IPS-11a (cell line): ENCODE data around the gene P2RY8.
"Not testable (repeated sequence)": the region's sequence is repeated elsewhere in the genome, so short reads cannot be mapped to it uniquely, and the experiment has no call there.

Experiments
- H3K4me3 ChIP-seq: one replicate; pipeline ENCODE4 v1.5.1; 2013; ENCODE audit warnings: low read depth, low read length, control low read depth

Gene P2RY8

DNA sequence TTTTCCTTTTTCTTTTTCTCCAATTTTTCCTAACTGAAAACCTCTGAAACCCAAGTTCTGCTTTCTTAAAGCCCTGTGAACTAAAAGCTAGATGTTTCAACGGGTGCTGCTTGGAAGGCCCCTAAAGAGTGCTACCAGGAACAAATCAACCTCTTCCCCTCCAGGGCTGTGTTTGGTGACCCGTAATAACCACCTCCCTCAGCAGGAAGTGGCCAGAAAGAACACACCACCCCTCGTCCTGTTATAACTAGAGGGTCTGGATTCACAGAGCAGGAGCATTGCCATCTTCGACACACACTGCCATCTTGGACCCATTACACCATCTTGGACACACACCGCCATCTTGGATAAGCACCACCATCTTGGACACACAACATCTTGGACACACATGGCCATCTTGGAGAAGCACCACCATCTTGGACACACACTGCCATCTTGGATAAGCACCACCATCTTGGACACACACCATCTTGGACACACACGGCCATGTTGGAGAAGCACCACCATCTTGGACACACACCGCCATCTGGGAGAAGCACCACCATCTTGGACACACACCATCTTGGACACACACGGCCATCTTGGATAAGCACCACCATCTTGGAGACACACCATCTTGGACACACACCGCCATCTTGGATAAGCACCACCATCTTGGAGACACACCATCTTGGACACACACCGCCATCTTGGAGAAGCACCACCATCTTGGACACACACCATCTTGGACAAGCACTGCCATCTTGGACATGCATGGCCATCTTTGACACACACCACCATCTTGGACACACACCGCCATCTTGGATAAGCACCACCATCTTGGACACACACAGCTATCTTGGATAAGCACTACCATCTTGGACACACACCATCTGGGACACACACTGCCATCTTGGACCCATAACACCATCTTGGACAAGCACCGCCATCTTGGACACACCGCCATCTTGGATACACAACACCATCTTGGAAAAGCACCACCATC, 89.7 kb downstream of the P2RY8 start:
- not testable (repeated sequence) for H3K4me3 ChIP-seq

DNA sequence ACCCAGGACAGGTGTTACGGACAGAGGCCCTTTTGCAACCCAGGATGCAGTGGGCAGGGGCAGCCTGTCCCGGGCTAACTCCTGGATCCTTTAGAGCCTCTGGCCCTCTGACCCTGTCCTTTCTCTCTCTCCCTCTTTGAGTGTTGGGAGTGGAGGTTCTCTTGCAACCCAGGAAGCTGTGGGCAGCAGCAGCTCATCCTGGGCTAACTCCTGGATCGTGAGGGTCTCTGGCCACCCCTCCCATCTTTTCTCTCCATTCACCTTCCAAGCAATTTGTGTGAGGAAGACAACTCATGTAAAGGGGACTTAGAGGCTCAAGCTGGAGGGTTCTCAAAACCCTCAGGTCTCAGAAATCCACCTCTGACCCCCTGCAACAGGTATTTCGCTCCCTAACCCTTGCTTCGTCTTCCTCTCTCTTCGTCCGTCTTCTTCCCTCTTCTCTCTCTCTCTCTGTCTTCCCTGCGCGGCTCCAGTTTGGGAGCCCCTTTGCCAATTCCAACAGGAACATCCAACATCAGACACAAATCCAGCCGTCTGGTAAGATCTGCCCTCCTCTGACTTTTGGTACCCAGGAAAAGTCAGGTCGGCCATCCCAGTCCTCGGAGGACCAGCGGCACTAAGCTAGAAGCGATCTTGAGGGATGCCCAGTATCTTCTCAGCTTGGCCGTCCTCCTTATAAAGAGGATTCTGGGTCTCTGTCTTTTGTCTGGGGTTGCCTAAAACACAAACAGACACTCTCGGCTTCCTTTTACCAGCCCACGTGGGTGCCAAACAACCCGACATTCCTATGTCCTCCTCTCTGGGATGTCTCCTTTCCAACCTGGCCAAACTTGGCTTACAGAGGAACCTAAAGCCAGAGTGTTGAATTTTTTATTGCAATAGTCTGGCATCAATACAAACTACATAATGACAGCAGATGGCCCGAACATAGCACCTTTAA, 92.2 kb downstream of the P2RY8 start:
- no peak overlapping the region for H3K4me3 ChIP-seq

DNA sequence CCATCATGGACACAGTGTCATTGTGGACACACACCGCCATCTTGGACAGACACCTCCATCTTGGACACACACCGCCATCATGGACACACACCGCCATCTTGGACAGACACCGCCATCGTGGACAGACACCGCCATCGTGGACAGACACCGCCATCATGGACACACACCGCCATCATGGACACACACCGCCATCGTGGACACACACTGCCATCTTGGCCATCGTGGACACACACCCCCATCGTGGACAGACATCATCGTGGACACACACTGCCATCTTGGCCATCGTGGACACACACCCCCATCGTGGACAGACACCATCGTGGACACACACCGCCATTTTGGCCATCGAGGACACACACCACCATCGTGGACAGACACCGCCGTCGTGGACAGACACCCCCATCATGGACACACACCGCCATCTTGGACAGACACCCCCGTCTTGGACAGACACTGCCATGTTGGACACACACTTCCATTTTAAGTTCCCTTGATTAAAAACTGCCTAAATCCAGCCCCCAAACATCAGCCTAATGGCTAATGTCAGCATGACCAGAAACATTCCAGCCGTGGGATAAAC, 93.4 kb downstream of the P2RY8 start:
- no peak overlapping the region for H3K4me3 ChIP-seq

DNA sequence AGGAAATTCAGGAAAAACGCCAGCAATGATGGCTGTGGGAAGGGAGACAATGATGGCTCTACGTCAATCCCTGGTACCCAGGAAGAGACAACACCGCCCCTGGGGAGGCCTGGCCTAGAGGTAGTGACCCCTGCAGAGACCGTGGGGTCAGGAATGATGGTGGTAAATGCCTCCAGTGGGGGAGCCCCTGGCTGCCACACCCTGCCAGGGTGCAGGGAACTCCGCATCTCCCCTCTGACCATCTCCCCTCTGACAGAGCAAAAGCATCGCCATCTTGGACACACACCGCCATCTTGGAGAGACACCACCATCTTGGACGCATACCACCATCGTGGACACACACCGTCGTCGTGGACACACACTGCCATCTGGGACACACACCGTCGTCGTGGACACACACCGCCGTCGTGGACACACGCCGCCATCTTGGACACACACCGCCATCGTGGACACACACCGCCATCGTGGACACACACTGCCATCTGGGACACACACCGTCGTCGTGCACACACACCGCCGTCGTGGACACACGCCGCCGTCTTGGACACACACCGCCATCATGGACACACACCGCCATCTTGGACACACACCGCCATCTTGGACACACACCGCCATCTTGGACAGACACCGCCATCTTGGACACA, 94.1 kb downstream of the P2RY8 start:
- H3K4me3 ChIP-seq = no peak overlapping the region

DNA sequence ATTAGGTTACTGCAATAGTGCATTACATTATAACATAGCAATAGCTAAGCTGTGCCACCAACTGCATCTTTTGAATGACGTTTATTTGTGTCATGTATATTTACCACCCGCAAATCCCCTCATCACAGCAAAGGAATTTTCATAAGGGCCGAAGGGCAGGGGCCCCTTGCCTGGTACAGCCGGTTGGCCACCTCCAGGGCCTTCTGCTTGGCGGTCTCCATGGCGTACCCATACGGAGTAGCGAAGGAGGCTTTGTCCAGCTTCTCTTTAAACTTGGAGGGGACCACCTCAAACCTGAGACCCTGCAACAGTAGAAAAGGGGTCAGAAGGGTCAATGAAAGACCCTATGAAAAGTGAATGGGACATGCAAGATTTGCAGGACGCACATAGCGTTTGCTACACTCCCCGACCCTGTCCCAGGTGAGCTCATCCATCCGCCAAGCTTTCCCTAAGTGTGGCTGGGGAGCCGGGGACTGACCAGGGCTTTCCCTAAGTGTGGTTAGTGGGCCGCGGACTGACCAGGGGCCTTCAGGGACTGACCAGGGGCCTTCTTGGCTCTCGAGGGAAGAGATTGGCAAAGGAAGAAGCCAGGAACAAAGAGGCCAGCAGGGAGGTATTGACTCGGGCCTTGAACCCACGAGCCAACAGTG, 94.8 kb downstream of the P2RY8 start:
- H3K4me3 ChIP-seq = no peak overlapping the region

DNA sequence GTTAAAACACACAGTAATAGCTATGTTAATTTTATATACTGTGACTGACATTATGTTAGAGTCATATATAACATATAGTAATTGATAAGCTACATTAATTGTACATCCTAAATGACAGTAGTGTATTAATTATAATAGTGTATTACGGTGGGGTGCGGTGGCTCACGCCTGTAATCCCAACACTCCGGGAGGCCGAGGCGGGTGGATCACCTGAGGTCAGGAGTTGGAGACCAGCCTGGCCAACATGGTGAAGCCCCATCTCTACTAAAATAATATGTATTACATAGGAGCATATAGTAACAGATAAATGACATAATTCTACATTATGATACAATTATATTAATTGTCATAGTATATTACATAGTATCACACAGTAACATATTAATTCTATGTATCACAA, 96.5 kb downstream of the P2RY8 start:
- H3K4me3 ChIP-seq = no peak overlapping the region

DNA sequence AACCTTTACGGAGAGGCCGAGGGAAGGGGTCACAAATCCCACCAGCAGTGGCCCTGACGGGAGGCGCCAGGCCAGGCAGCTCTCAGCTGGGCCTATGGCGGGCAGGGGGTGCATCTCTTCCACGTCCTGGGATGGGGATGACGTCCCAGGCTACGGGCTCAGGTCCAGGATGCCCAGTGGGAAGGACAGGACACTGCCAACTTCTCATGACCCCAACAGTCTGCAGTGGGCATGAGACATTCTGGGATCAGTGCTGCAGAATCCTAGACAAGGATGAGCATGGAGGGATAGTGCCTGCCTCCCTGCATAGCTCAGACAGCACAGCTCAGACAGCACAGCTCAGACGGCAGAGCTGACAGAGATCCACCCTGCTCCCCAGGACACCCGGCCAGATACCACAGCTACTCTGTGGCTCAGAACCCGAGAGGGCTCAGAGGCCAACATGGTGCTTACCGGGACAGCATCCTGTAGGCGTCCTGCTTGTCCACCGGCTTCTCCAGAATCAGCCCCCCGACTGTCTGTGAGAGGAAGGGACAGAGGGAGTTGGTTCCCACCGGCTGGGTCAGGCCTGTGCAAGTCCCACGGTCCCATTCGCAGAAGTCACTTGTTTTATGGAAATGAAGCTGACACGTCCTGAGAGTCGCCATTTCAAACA, 101.6 kb downstream of the P2RY8 start:
- H3K4me3 ChIP-seq = no peak overlapping the region

DNA sequence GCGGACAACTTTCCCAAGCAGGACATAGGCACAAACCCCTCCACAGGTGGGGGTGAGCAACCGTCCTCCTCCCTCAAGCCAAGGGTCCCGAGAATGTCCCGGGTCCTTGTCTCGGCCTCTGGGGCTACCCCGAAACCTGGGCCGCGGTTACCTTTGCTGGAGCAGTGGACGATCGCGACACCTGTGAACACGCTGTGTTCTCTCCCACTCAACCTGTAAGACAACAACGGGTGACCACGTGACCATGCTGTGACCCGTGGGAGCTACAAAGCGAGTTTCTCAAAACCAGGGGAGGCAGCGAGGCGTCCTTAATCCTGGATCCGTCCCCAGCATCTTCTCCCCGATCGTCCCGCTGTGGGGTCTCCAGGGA, 102.1 kb downstream of the P2RY8 start:
- no peak overlapping the region for H3K4me3 ChIP-seq

DNA sequence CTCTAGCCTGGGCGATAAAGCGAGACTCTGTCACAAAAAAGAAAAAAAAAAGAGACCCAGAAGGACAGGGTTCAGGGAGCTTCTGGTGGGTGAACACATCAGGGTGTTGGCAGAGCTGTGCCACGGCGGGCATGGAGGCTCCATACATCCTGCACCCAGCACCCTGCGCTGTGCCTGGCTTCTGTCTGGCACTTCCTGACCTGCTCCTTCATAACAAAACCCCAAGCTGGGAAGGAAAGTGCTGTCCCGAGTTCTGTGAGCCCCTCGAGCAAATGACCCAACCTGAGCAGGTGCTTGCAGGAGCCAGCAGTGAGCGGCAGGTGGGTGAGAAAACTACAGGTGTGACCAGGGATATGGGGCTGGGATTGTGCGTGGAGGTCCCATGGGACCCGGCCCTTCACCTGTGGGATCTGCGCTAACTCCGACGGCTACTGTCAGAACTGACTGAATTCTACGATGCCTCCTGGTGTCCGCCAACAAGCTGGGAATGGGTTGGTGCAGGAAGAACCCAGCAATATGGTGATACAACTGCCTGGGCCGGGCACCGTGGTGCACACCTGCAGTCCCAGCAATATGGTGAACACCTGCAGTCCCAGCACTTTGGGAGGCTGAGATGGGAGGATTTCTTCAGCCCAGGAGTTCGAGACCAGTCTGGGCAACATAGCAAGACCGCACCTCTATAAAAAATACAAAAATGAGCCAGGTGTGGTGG, 103.2 kb downstream of the P2RY8 start:
- no peak overlapping the region for H3K4me3 ChIP-seq

DNA sequence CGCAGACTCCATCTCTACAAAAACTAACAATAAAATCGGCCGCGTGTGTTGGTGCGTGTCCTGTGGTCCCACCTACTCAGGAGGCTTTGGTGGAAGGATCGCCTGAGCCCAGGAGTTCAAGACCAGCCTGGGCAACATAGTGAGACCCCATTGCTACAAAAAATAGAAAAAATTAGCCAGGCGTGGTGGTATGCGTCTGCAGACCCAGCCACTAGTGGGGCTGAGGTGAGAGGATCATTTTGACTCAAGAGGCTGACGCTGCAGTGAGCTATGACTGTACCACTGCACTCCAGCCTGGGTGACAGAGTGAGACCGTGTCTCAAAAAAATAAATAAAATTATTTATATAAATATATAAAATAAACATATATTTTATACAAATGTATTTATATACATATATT, 106.5 kb downstream of the P2RY8 start:
- H3K4me3 ChIP-seq = no peak overlapping the region

DNA sequence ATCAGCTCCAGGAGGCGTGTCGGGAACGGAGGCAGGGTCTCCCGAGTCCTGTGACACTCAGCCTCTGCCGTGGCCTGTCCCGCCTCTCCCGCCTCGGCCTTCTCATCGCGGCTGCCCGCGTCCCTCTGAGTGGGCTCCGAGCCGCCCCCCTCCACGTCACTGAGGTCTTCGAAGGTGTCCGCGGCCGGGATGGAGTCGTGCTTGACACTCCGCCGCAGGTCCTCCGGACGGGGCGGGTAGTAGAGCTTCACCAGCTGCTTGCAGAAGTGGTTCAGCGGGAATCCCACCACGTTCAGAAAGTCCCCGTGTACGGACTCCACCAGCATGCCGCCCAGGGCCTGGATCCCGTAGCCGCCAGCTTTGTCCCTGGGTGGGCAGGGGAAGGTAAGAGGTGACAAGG, 109.2 kb downstream of the P2RY8 start:
- no peak overlapping the region for H3K4me3 ChIP-seq

DNA sequence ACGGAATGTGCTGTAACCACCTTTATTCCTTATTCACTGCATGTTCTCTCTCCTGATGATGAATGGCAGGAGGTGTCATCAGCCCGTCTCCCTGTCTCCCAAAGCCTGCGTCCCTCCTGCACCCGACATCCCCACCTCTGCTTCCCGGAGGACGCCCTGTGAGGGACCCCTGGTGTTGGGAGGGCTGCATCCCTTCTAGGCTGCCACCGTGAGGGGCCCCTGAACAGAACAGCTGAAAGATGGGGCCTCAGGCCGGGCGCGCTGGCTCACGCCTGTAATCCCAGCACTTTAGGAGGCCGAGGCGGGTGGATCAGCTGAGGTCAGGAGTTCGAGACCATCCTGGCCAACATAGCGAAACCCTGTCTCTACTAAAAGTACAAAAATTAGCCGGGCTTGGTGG, 110.7 kb downstream of the P2RY8 start:
- not testable (repeated sequence) for H3K4me3 ChIP-seq

DNA sequence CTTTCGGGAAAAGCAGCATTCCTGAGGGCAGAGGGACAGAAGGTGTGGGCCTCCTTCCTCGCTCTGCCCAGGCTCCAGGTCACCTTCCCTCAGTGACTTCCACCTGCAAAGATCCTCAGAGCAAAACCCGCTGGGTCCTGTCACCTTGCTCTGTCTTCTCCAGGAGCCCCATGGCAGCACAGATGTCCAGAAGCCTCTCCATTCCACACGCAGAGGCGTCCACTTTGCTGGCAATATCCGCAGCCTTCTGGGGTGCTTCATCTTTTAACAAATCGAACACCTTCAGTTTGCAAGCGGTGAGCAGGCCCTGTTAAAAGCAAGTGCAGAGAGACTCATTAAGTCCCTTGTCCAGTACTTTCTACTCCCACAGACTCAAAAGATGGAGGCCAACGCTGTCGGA, 111.6 kb downstream of the P2RY8 start:
- H3K4me3 ChIP-seq = no peak overlapping the region

DNA sequence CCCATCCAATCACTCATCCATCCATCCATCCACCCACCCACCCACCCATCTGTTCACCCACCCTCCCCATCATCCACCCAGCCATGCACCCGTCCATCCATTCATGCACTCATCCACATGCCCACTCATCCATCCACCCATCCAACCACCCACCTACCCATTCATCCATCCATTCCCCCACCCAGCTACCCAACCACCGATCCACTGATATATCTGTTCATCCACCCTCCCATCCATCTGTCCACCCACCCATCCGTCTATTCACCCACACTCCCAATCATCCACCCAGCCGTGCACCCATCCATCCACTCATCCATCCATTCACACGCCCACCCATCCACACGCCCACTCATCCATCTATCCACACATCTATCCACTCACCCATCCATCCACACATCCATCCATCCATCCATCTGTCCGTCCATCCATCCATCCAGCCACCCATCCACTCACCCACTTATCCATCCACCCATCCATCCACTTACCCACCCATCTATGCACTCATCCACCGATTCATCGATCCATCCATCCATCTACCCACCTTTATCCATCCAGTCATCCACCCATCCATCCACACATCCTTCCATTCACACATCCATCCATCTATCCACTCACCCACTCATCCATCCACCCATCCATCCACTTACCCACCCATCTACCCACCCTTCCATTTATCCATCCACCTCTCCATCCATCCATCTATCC, 112.7 kb downstream of the P2RY8 start:
- H3K4me3 ChIP-seq = no peak overlapping the region

DNA sequence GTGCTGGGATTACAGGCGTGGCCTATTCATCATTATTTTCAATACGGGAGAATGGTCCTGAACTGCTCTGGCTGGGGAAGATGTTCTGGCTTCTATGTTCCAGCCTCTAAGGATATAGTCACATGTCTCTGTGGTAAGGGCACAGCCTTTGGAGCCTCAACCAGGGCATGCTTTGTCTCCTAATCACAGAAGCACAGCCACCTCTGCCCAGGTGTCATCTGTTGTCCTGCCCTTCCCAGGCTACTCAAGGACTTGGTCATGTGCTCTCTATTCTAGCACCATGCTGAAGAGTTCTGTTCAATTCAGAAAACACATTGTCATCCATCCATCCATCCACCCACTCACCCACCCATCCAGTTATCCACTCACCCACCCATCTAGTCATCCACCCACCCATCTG, 113.8 kb downstream of the P2RY8 start:
- H3K4me3 ChIP-seq = no peak overlapping the region

DNA sequence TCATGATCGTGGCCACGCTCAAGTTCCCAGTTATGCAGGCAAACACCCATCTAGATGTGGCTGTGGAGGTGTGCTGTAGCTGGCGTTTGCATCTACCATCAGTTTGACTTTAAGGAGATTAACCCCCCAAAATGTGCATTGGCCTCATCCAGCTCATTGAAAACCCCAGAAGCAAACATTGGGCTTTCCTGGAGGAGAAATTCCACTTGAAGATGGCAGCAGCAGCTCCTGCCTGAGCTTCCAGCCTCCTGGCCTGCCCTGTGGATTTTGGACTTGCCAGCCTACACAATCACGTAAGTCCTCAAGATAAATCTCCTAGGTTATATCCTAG, 114.9 kb downstream of the P2RY8 start:
- H3K4me3 ChIP-seq = no peak overlapping the region

DNA sequence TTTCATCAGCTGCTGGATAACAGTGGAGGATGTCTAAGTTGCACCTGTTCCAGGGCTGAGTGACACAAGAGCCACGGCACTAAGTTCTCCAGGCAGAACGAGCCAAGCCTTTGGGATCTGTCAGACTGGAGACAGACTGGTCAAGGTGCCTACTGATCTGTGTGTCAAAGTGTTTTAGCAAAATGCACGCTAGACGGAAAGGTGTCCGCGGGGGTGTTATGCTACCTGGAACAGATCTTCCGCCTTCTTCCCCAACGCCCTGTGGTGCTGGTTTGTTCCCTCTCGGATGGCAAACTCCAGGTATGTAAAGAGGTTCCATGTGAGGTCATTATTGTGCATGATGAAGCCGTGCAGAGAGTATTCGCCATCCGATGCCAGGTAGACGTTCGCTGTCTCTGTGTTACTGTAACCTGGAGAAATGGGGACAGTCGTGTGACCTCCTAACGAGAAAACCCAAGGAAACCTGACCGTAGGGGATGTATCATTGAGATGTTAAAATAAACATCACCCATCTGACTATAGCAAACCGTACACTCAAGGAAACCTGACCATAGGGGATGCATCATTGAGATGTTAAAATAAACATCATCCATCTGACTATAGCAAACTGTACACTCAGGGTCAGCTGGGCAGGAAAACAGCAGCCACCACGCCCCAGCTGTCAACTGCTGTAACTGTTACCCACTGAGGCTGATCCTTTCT, 115.4 kb downstream of the P2RY8 start:
- no peak overlapping the region for H3K4me3 ChIP-seq

DNA sequence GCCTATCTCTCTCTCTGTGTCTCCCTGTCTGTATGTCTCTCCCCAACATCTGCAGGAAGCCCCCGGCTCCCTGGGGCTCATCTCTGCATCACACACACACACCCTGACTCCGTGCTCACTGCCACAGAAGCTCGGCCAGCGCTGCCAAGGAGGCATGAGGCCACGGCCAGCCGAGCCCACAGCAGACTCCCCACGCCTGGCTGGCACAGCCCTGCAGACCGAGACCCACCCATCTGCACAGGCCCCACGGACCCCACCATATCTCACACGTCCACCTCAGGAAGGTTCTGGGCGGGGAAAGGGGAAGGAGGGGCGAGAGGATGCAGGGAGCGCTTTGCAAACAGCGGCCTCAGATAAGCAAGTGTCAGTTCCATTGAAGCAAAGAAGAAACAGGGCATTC, 116.6 kb downstream of the P2RY8 start:
- H3K4me3 ChIP-seq = no peak overlapping the region
